ENCODE results near the gene PEMT.

Gene PEMT

DNA sequence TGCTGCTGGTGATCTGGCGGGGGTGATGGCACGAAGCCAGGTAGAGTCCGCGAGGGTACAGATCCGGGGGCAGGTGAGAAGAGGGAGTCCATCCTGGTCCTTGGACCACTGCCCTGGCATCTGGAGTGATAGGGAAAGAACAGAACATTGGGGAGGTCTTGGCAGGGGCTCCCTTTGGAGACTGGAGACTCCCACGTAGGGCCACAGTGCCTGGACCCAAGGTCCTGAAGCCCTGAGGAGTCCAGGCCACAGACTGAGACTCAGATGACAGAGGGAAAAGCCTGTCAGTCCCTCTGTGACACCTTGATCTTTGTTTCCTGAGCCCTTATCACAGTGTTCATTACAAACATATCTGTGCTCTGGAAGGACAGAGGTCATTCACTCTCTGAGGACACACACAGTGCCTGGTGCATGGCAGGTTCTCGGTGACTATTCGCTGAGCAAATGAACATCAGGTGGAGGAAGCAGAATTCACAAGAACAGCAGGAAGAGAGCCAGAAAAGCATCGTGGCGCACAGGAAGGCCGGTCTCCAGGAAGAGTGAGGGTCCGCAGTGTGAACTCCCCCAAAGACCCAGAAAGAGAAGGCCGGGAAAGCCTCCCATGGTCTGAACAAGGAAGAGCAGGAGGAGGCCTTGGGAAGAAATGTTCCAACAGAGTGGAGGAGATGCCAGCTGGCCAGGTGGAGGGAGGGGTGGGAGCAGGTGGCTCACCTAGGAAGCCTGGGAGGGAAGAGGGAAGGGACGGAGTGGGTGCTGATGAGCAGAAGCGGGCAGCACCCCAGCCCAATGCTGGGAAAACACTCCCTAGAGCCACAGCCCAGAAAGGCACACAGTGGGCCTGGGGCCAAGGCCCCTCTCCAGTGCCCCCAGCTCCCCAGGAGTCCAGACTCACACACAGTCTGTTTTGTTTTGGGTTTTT is 20.5 kb downstream of the PEMT start:
- DNase-seq (ENCODE audit: low spot score): no peak

DNA sequence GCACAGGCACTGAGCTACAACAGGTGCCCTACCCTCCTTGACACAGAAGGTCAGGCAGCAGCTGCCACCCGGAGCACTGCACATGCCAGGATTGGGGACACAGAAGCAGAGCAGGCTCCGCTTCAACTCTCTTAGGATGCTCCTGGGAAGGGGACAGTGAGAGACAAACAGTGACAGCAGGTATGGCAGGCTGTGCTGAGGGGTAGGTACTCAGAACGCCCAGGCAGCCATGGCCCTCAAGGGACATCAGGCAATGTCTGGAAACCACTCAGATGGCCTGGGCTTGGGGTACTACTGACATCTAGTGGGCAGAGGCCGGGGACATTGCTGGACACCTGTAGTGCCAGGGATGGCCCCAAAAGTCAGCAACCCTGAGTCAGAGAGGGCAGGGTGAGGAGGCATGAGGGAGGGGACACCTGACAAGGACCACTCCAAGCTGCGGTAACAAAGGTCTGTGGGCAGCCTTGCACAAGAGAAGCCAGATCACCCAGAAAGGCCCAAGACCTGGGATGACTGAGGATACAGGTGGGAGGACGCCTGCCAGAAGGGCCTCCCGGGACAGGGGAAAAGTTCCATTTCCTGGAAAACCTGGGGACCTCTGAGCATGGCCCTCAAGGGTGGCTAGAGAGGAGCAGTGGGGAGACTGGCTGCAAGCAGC is 21.2 kb downstream of the PEMT start:
- peak; percentile 22 for DNase-seq (ENCODE audit: low spot score)

DNA sequence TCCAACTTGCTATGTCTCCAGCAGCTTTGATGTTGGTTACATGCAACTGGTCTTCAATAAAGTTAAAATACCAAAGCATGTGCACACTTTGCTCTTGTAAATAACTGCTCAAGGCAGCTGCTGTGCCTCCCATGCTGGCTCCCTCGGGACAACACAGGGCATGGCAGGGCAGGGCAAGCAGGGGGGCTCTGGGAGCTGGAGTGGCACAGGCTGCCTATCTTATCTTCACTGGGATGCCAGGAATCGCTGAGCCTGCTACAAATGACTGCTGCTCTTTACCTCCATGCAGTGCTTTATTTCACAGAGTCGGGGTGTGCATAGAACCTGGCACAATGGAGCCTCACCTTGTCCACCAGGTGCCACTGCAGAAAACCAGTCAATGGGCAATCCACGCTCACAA is 21.8 kb downstream of the PEMT start:
- DNase-seq (ENCODE audit: low spot score): no peak

DNA sequence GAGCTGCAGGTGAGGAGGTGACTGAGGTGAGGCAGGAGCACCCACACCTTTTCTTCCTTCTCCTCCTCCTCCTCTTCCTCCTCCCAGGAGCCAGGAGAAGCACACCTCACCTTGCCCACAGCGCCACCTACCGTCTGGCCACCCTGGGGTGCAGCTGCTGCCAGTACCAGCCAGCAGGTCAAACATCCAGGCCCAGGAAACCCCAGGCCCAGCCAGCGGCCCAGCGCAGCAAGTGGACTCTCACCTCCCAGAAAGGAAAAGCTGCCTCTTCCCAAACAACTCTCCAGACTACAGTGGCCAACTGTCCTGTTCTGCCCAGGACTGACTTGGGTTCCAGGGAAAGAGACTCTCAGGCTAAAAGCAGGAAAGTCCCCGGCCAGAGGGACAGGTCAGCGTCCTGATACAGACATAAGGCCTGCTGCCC is 22.7 kb downstream of the PEMT start:
- peak; percentile 59 for DNase-seq (ENCODE audit: low spot score)

DNA sequence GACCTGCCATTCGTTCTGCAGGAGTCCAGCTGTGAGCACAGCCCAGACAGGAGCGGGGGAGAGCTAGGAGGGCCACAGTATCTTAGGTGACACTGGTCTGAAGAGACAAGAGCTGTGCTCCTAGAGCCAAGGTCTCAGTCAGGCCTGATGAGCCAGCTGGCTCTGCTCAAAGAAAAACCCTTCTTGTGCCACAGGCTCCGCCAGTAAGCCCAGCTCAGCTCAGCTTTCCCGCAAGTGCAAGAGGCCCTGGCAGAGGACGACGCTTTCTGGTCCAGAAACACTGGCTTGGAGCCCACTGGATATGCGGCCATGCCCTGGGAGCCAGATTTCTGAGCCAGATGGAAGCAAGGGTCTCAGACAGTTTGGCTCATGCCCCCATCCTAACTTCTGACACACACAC is 23.9 kb downstream of the PEMT start:
- no peak for DNase-seq (ENCODE audit: low spot score)

- DNase-seq (ENCODE audit: low spot score): no peak
Observed at GRCh38 chr17:17566896-17567513, 24.5 kb downstream of the PEMT start.

DNA sequence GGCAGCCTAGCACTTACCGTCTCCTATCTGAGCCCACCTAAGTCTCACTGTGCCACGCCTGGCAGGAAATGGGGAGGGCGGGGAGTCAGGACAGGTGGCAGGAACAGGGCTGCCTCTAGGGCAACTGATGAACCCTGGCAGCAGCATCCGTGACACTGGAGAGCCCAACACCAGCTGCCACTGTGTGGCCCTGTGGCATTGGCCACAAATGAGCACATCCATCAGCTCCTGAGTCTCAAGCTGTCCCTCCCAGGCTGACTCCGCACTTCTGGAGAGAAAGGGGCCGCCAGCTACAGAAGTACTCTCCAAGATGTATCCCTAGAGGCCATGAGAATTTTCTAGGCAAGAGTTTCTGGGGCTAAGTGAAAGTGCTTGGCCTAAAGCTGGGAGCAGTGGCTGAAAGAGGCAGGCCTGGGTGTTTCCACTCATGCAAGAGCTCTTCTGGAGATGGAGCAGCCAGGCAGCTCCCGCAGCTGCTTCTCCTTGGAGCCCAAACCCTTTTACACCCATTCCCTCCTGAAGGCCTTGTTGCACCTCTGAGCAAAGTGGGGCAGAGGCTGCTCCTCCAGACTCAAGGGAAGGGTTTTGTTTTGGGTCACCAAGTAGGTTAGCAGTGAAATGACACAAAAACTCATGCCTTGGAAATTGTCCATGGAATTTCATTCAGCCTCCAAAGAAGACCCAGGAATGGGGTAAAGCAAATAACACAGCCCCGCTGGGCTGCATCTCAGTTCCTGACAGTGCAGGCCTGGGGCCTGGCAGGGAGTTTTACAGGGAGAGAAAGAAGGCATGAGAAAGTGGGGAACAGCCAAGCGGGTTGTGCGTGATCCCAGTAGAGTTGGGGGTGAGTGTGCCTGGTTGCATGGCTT is 25.8 kb downstream of the PEMT start:
- DNase-seq (ENCODE audit: low spot score): no peak

GRCh38 chr17:17564896-17565295 is 26.6 kb downstream of the PEMT start:
- DNase-seq (ENCODE audit: low spot score): no peak

DNA sequence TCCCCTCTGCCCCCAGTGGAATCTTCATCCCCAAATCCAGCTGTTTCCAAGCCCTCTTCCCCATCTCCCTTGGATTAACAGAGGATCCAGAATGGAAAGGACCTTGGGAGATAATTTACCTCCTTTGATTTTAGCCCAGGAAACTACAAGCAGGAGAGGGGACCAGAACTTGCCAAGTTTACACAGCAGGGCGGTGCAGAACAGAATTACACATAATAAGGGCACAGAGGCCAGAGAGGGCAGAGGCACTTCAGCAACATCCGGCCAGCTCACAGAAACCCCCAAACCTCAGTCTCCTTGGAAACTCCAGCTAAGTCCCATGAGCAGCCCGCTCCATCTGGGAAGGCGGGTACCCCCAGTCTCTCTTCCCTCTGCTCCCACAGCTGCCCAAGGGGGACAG is 27.2 kb downstream of the PEMT start:
- no peak for DNase-seq (ENCODE audit: low spot score)

DNA sequence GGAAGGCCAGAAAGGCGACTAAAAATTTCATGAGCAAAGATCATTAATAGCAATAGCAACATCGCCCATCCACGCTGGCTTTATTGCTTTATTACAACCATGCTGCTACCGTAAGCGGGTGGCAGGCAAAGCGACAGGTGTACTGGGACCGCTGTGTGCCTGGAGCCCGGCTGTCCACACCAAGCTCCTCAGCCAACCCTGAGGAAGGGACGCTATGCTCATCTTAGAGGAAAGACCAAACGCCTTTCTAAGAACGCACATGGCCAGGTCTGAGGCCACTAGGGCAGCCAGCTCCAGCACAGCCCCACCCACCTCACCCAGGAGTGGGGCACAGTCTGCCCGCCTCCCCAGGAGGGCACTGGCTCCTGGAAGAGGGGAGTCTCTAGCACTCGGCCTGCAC is 28.0 kb downstream of the PEMT start:
- DNase-seq (ENCODE audit: low spot score): no peak

DNA sequence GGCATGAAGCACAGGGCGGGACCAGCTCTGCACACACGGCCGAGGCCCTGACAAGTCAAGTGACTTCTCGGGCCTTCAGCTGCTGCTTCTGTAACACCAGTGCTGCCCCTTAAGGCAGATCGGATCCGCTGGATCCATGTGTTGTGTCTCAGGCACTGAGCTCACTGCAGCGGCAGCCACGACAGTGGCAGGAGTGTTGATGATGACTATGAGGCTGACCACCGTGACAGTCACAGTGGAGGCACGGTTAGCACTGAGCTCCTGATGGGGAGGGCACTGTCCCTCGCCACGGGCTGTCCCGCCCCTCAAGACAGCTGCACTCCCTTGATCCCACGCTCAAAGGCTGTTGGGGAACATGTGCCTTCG is 29.4 kb downstream of the PEMT start:
- DNase-seq (ENCODE audit: low spot score): no peak

DNA sequence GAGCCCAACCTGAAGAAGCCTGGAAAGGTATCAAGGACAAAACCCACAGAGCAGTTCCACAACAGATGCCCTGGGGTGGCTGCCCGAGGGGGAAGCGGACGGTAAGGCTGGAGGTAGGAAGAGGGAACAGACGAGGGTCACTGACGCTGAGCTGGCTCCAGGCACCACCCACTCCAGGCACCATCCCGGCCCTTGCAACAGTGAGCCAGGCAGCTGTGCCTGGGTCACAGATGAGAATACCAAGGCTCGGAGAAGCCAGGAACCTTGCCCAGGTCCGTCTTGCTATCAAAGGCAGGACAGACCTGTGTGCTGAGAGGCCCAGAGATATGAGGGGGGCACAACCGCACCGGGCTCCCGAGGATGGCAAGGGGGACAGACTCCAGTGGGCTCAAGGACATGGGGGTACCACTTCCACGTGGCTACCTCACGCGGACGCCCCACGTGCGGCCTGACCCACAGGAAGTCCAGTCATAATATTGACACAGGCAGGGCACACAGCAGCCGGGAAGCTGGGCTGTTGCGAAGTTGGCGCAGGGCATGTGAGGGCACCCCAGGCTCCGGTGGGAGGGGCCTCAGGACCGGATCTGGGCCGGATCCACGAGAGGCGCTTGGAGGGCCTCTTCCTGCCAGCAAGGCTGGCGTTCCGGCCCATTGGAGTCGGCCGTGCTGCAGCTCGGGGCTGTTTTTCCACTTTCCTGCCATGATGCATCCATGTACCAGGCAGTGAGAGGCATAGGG is 29.9 kb downstream of the PEMT start:
- peak; percentile 87 for DNase-seq (ENCODE audit: low spot score)

DNA sequence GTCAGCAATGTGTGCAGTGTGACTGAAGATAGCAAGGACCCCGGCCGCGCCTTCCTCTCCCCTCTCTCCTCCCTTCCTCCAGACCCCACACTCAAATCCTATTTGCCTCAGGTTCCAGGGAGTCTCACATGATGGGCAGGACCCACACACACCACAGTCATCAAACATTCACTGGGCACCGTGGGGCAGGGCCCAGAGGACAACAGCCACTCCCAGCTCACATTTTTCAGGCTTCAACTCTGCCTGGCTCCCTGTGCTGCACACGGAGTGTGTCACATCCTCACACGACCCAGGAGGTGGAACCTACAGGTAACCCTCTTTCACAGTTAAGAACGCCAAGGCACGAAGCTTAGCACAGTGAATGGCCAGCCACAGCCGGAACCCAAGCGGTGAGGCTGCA is 30.5 kb downstream of the PEMT start:
- DNase-seq (ENCODE audit: low spot score): peak; percentile 62

- DNase-seq (ENCODE audit: low spot score): no peak
Observed at GRCh38 chr17:17560167-17560566, 31.3 kb downstream of the PEMT start.

DNA sequence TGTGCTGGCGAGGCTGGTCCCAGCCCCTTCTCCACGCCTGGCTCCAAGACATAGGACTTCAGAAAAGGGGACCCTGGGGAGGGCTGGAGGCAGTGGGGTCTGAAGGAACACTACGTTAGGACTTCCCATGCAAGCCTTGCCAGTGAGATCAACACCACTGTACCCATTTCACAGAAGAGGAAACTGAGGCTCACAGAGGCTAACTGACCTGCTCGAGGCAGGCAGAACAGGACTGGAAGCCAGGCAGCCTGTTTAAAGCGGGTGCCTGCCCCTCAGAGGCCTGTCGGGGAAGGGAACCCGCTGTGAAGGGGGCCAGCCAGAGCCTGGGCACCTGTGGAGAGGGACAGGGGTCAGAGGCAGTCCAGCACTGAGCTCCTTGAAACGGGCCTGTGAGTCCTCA is 32.3 kb downstream of the PEMT start:
- no peak for DNase-seq (ENCODE audit: low spot score)

- no peak for DNase-seq (ENCODE audit: low spot score)
Observed at GRCh38 chr17:17558431-17558830, 33.1 kb downstream of the PEMT start.

GRCh38 chr17:17557796-17558195 is 33.7 kb downstream of the PEMT start:
- DNase-seq (ENCODE audit: low spot score): no peak

DNA sequence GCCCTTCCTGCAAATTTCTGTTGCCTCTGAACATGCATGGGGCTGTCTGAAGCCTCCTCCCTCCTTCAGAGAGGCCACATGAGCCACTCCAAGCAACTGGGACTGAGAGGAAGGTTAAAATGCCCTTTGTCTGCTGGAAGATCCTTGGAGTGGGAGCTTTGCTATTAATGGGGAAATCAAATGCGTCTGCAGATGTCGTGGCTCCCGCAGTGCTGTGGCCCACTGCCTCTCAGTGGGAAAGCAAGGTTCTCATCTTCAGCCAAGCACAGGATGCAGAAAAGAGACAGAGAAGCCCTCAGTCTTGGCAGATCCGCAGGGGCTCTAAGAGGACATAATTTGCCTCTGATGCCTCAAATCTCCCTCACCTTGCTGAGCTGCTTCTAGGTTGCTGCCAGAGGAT is 34.8 kb downstream of the PEMT start:
- no peak for DNase-seq (ENCODE audit: low spot score)

DNA sequence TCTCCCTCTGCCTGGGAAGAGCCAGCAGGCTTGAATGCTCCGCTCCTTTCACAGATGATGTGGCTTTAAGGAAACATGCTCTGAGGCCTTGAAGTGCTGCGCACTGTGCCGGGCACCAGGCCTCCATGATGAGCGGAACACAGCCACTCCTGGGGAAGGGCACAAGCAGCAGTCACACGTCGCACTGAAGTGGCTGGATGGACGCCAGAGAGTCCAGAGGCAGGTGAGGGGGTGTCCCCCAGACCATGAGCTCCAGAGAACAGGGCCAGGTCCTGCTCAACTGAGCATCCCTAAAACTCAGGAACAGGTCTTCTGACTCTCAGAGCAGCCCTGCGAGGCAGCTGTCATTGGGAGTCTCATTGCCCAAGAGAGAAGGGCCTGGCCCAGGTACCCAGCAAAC is 35.6 kb downstream of the PEMT start:
- DNase-seq (ENCODE audit: low spot score): no peak

DNA sequence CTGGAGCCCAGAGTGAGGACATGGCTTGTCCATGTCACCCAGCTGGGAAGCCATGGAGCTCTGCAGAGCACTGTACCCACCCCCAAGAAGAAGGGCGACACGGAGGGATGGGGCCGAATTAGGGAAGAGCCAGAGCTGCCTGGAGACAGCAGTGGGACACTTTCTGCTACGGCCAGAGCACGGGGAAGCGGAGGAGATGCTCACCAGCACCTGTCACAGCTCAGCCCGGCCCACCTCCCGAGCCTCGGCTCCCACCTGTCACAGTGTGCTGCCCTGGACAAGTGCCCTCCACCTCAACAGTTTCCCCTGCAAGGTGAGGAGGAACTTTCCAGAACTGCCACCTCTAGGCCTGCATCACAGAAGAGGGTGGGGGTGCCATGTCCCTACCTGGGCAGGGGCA is 36.4 kb downstream of the PEMT start:
- DNase-seq (ENCODE audit: low spot score): no peak

DNA sequence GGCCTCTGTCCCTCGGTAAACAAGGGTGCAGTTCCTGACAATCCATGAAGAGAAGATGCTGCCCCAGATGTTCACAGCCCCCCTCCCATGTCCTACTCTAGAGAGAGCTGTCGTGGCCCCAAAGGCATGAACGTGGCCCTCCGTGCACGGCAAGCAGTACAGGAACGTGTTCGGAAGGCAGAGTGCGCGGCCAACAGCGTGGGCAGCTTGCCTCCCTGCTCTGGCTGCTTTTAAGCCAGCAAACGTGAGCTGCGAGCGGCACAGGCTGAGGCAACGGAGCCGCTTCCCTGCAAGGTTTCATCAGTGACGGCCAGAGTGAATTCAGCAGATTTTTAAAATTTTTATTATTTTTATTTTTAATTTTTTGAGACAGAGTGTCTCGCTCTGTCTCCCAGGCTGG is 37.2 kb downstream of the PEMT start:
- no peak for DNase-seq (ENCODE audit: low spot score)

Measured in kidney tubule cell (primary cell).